Upper lobe of left lung (tissue), 6 donors: Measurements from ENCODE around the gene ARPC5. TPM values are rescaled to one million over a fixed set of nuclear protein-coding genes. Genes with fewer than 3 reads are reported as not detected.

Experiments used
- ATAC-seq, 2 donors: fragments of 200-7000 bp; cut with Tn5 transposase; one replicate each; pipeline ENCODE4 v1.9.1; 2022; ENCODE audit warnings: mild to moderate bottlenecking in 2 of 2, moderate library complexity in 2 of 2; ENCODE audit not compliant: low FRiP score in 2 of 2
- DNase-seq, 2 donors: peaks; one replicate each; pipeline ENCODE4 v3.0.0-alpha.2; 2019 to 2020
- H3K27ac ChIP-seq, 4 donors: fragments of 200-600 bp; sonication (generic); one replicate each; pipeline ENCODE4 v1.5.1; 2016 to 2019
- H3K27me3 ChIP-seq, 4 donors: fragments of 200-600 bp; sonication (generic); one replicate each; pipeline ENCODE4 v1.5.1; 2017 to 2019
- H3K36me3 ChIP-seq, 4 donors: fragments of 200-600 bp; sonication (generic); one replicate each; pipeline ENCODE4 v1.5.1; 2016 to 2019
- H3K4me1 ChIP-seq, 4 donors: fragments of 200-600 bp; sonication (generic); one replicate each; pipeline ENCODE4 v1.5.1; 2018 to 2019
- H3K4me3 ChIP-seq, 4 donors: fragments of 200-600 bp; sonication (generic); one replicate each; pipeline ENCODE4 v1.5.1; 2017 to 2019; ENCODE audit warnings: mild to moderate bottlenecking in 2 of 4, moderate library complexity in 1 of 4
- H3K9me3 ChIP-seq, 4 donors: fragments of 200-600 bp; sonication (generic); one replicate each; pipeline ENCODE4 v1.5.1; 2018 to 2019
- CTCF ChIP-seq, 6 experiments: fragments of 450-650 bp in 4 of 6; fragments of 200-600 bp in 2 of 6; sonication (generic) in 2 of 6; IDR thresholded peaks; one replicate each; pipeline ENCODE4 v1.5.1; 2016 to 2019; ENCODE audit warnings: antibody characterized with exemption in 6 of 6
- EP300 ChIP-seq, 4 donors: sonication (generic); formaldehyde crosslinking; IDR thresholded peaks; one replicate each; pipeline ENCODE4 v1.5.1; 2017; ENCODE audit warnings: antibody characterized with exemption in 4 of 4, control low read depth in 2 of 4
- POLR2A ChIP-seq, 4 donors: fragments of 450-650 bp; IDR thresholded peaks; one replicate each; pipeline ENCODE4 v1.5.1; 2016 to 2017; ENCODE audit warnings: antibody characterized with exemption in 4 of 4, mild to moderate bottlenecking in 2 of 4
- POLR2AphosphoS5 ChIP-seq, 2 donors: sonication (generic); formaldehyde crosslinking; IDR thresholded peaks; one replicate each; pipeline ENCODE4 v1.5.1; 2017; ENCODE audit warnings: antibody characterized with exemption in 2 of 2
- WGBS, 2 donors: methylation state at CpG; one replicate each; pipeline ENCODE4 v1.1.5; 2017 to 2018; 5-methylcytosine and 5-hydroxymethylcytosine counted together
- total RNA-seq, 6 donors: library from RNA; depleted of rRNA in 4 of 6; stranded (reverse); fragments of >200 nt in 4 of 6; gene quantifications; one replicate each; pipeline versions ENCODE4 v1.1.0 to v1.2.1, GENCODE V29; 2016 to 2021
- donor health status: DM: no; HTN: no; CAD: no; lungs with moderate emphysema.
- donor health status: DM: no; HTN: yes; CAD: no; lungs with severe emphysema.

The ARPC5 gene
- total RNA-seq, 6 donors from 2014 or later: 28.3 to 193 (median 109) TPM

DNA sequence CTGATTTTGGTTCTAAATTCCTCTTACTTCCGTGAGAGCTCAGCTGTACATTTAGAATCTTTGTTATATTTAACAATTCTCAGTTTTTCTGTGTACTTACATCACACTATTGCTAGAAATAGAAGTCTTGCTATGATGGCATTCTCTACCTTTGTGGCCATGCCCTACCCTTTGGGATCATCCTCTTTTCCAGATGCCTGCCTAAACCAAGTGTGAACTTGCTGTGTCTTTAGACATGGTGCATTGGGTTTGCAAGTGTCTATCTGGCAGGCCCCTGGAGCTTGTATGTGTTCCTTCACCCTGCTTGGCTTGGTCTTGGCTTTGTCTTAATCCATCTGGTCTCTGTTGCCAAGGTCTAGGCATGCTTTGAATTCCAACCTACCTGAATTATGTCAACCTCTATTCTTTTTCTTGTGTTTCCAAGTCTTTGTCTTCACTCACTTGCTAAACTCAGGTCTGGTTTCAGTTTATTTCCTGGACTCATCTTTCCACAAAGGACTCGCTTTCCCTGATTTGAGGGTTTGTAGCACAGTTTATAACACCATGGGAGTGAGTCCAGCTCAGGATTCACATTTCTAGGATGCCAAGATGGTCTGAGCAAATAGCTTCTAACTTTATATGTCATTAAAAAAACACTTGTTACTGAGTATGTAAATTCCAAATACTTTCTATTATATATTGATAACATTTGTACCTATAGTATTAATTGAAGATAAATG lies 38.2 kb upstream of the ARPC5 start:
- no peak overlapping the region for H3K27ac ChIP-seq
- H3K4me1 ChIP-seq: no peaks in the 10 kb centered on the region
- TF ChIP-seq POLR2A (IDR thresholded peaks at IDR 0.05) (no peak), CTCF (IDR thresholded peaks at IDR 0.05) (no peak), EP300 (IDR thresholded peaks at IDR 0.05) (no peak), POLR2AphosphoS5 (IDR thresholded peaks at IDR 0.05) (no peak)
- H3K27me3 ChIP-seq: no peaks in the 10 kb centered on the region
- DNase-seq (no peak), ATAC-seq (peak in 1 of 2 donors; percentile 11)
- 94 to 100% methylated on average over 2 of the region's 2 CpGs for WGBS, 2 donors
- peaks cover 0 to 4% (median 0%) of the 10 kb centered on the region in 4 donors for H3K9me3 ChIP-seq
- no peaks in the 10 kb centered on the region for H3K36me3 ChIP-seq
- no peak overlapping the region for H3K4me3 ChIP-seq

GRCh38 chr1:183670169-183670568 lies 34.6 kb upstream of the ARPC5 start:
- ATAC-seq: no peak
- TF ChIP-seq POLR2AphosphoS5 (IDR thresholded peaks at IDR 0.05): no peak
- TF ChIP-seq EP300 (IDR thresholded peaks at IDR 0.05): no peak
- no peak for TF ChIP-seq POLR2A (IDR thresholded peaks at IDR 0.05)
- TF ChIP-seq CTCF (IDR thresholded peaks at IDR 0.05): no peak
- H3K36me3 ChIP-seq: no peaks in the 10 kb centered on the region
- 94 to 100% methylated on average over 1 of the region's 1 CpG for WGBS, 2 donors
- DNase-seq: no peak
- H3K4me3 ChIP-seq: no peak overlapping the region
- no peaks in the 10 kb centered on the region for H3K4me1 ChIP-seq
- no peaks in the 10 kb centered on the region for H3K27me3 ChIP-seq
- H3K27ac ChIP-seq: no peak overlapping the region
- peaks cover 0 to 4% (median 0%) of the 10 kb centered on the region in 4 donors for H3K9me3 ChIP-seq

- ATAC-seq: no peak
- Histone ChIP-seq H3K4me3 (no peak overlapping the region), H3K4me1 (peaks cover 13 to 32% (median 13%) of the 10 kb centered on the region in 4 donors), H3K27me3 (no peaks in the 10 kb centered on the region), H3K9me3 (no peaks in the 10 kb centered on the region), H3K36me3 (no peaks in the 10 kb centered on the region), H3K27ac (no peak overlapping the region)
- TF ChIP-seq EP300 (IDR thresholded peaks at IDR 0.05): no peak
- TF ChIP-seq POLR2A (IDR thresholded peaks at IDR 0.05): no peak
- TF ChIP-seq CTCF (IDR thresholded peaks at IDR 0.05): no peak
- no peak for TF ChIP-seq POLR2AphosphoS5 (IDR thresholded peaks at IDR 0.05)
- no peak for DNase-seq
- WGBS, 2 donors: 84 to 88% methylated on average over 3 of the region's 3 CpGs
Observed at GRCh38 chr1:183656355-183656754, 20.8 kb upstream of the ARPC5 start.

DNA sequence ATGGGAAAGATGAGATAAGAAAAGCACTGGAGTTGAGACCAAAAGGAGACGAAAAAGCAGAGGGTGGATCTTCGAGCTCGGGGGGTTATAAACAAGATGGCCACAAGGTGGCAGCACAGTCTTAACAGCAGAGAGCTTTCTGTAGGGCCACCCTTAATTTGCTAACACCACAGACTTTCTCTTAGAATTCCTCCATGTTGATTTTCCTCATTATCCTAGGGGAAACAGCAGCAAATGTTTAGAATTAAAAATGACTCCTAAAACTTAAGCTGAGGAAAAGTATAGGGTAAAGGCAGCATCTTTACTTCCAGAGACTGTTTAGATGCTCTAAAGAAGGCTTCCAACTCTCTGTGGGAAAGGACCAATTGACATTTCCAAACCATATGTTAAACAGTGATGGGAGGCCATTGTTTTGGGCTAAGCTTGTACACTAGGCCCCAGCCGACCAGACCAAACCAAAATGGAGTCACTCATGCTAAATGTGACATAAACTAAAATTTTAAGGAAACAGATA lies 20.0 kb upstream of the ARPC5 start:
- peak in 1 of 2 donors; percentile 79 for DNase-seq
- WGBS, 2 donors: 9 to 10% methylated on average over 4 of the region's 4 CpGs
- H3K4me3 ChIP-seq: no peak overlapping the region
- H3K4me1 ChIP-seq: peaks cover 13 to 32% (median 13%) of the 10 kb centered on the region in 4 donors
- H3K36me3 ChIP-seq: no peaks in the 10 kb centered on the region
- ATAC-seq: peak; percentile 91 to 95
- H3K9me3 ChIP-seq: no peaks in the 10 kb centered on the region
- no peaks in the 10 kb centered on the region for H3K27me3 ChIP-seq
- TF ChIP-seq CTCF (IDR thresholded peaks at IDR 0.05) (peak; percentile 67 to 85 (median 82)), POLR2AphosphoS5 (IDR thresholded peaks at IDR 0.05) (no peak)
- no peak overlapping the region for H3K27ac ChIP-seq

DNA sequence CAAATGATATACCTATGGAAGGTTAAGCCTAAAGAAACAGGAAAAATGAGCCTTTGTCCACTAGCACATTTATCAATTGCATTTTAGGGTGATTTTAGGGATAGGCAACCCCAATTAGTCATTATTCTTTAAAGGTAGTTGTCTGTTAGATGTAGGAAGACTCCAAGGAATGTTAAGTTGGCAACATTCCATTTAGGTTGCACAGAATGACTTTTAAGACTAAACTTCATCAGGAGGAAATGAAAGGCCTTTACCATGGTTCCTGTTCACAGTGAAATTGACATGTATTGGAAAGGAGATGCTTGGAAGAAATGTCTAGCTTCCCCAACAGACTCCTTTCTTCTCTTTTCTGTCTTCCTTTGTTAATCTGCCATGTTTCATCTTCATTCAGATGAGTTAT lies 19.1 kb upstream of the ARPC5 start:
- DNase-seq (no peak), ATAC-seq (no peak)
- H3K27me3 ChIP-seq: no peaks in the 10 kb centered on the region
- no peak overlapping the region for H3K27ac ChIP-seq
- no peaks in the 10 kb centered on the region for H3K36me3 ChIP-seq
- H3K4me3 ChIP-seq: no peak overlapping the region
- no peaks in the 10 kb centered on the region for H3K9me3 ChIP-seq
- no peak for TF ChIP-seq POLR2AphosphoS5 (IDR thresholded peaks at IDR 0.05)
- no peak for TF ChIP-seq POLR2A (IDR thresholded peaks at IDR 0.05)
- TF ChIP-seq EP300 (IDR thresholded peaks at IDR 0.05): no peak
- no peak for TF ChIP-seq CTCF (IDR thresholded peaks at IDR 0.05)
- H3K4me1 ChIP-seq: peaks cover 13 to 32% (median 13%) of the 10 kb centered on the region in 4 donors
